ENCODE results near the gene VEGFB. TPM values are rescaled to one million over a fixed set of nuclear protein-coding genes. Genes with fewer than 3 reads are reported as not detected.

The VEGFB gene
- total and polyA plus RNA-seq, 2 of the 4 experiments (the other 2 are of a cell fraction), result 3.0 to 25.1 TPM

DNA sequence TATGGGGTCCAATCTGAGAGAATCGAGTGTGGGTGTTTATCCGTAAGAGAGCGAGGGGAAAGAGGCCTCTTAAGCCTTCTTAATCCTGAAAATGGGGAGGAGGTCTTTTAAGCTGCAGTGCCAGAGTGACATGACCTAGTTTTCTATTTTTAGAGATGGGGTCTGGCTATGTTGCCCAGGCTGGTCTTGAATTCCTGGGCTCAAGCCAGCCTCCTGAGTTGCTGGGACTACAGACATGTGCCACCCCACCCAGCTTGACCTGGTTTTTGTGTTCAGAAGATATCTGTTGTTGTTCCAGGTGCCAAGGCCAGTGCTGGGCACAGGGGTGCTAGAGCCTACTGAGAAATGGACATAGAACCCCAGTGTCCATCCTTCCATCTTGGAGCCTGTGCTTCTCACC, 48.7 kb downstream of the VEGFB start:
- Histone ChIP-seq H3K79me1 (ENCODE audit: low read depth in 1 of 2, low read length in 2 of 2) (peaks cover 15 to 39% of the 10 kb centered on the region in 2 experiments), H2BK15ac (ENCODE audit: low read depth, low read length) (no peak overlapping the region), H2BK5ac (ENCODE audit: low read depth, low read length, poor library complexity, severe bottlenecking) (no peak overlapping the region), H4K20me1 (ENCODE audit: insufficient read depth, low read length) (no peaks in the 10 kb centered on the region), H3K4me2 (ENCODE audit: low read depth, low read length) (peak overlapping the region; percentile 15; the same call in 1 of the 2 replicates), H3K18ac (ENCODE audit: low read depth, low read length) (no peak overlapping the region), H3K9me1 (ENCODE audit: insufficient read depth, low read length) (peaks cover 5% of the 10 kb centered on the region; the same call in 1 of the 2 replicates), H2BK20ac (ENCODE audit: low read depth, low read length) (no peak overlapping the region), H3K9me3 (ENCODE audit: control insufficient read depth, insufficient read depth, low read length) (no peaks in the 10 kb centered on the region), H3K4me1 (ENCODE audit: control insufficient read depth, insufficient read depth, low read length) (peaks cover 8% of the 10 kb centered on the region), H3K4ac (ENCODE audit: low read depth, low read length) (no peak overlapping the region; the same call in 1 of the 2 replicates), H4K91ac (ENCODE audit: insufficient read depth, low read depth, low read length) (no peak overlapping the region), H2AFZ (replicated peaks; ENCODE audit: low read length, poor library complexity) (no peak overlapping the region), H3K4me3 (ENCODE audit: insufficient read depth, low read depth, low read length) (no peak overlapping the region), H2AK5ac (ENCODE audit: low read depth, low read length) (no peak overlapping the region; the same call in 1 of the 2 replicates), H2AK9ac (replicated peaks; ENCODE audit: low read depth, low read length, poor library complexity) (no peak overlapping the region), H3K14ac (replicated peaks; ENCODE audit: low read depth, low read length) (no peak overlapping the region), H4K5ac (ENCODE audit: low read depth, low read length) (no peak overlapping the region), H3K23ac (ENCODE audit: low read depth, low read length) (peak overlapping the region; percentile 51; the same call in 1 of the 2 replicates), H3K36me3 (ENCODE audit: control insufficient read depth, insufficient read depth, low read length) (peaks cover 15% of the 10 kb centered on the region), H3K27ac (ENCODE audit: insufficient read depth, low read length) (no peak overlapping the region), H3K27me3 (ENCODE audit: control insufficient read depth, insufficient read depth, low read length) (no peaks in the 10 kb centered on the region), H4K8ac (ENCODE audit: low read depth in 2 of 2, low read length in 2 of 2) (no peak overlapping the region), H2BK120ac (ENCODE audit: low read depth, low read length) (no peak overlapping the region), H3K9ac (ENCODE audit: low read depth, low read length) (no peak overlapping the region), H3K56ac (ENCODE audit: extremely low read depth, insufficient read depth, low read length) (no peak overlapping the region)
- ChIA-PET CTCF (interaction anchor here (1.2 to 1.6 kb wide), 2 partner anchors 18 to 22 kb away, joined by 3 to 4 read pairs; partner anchors contain the start of gene ESRRA), POLR2A (ENCODE audit: unreplicated experiment) (no interaction called here)
- dilution Hi-C loops (cut with HindIII; ENCODE audit: low sequenced_read_pairs, unreplicated experiment), result no loop called here
- no peak for DNase-seq
- no peak for ATAC-seq (ENCODE audit: low read depth)
- TF ChIP-seq RFX5 (IDR thresholded peaks at IDR 0.05; ENCODE audit: low read depth, low read length) (no peak), RCOR1 (IDR thresholded peaks at IDR 0.05; ENCODE audit: insufficient replicate concordance, low read length) (no peak), FOS (IDR thresholded peaks at IDR 0.05; ENCODE audit: low read depth, low read length) (no peak), RAD21 (IDR thresholded peaks at IDR 0.05; ENCODE audit: low read length) (no peak), MAZ (IDR thresholded peaks at IDR 0.05; ENCODE audit: borderline replicate concordance, low read depth, low read length) (no peak), BHLHE40 (IDR thresholded peaks at IDR 0.05; ENCODE audit: low read depth, low read length) (no peak), CTCF (conservative IDR thresholded peaks at IDR 0.05; ENCODE audit: low read depth, low read length) (no peak), NFE2L2 (IDR thresholded peaks at IDR 0.05; ENCODE audit: low read depth, low read length) (no peak), CEBPB (IDR thresholded peaks at IDR 0.05; ENCODE audit: low read depth, low read length) (no peak), POLR2A (IDR thresholded peaks at IDR 0.05; ENCODE audit: low read depth, low read length) (no peak), SMC3 (IDR thresholded peaks at IDR 0.05; ENCODE audit: low read depth, low read length) (no peak), MAFK (IDR thresholded peaks at IDR 0.05; ENCODE audit: low read depth, low read length) (no peak), MXI1 (IDR thresholded peaks at IDR 0.05; ENCODE audit: borderline replicate concordance, low read depth, low read length) (no peak), USF2 (IDR thresholded peaks at IDR 0.05; ENCODE audit: low read depth, low read length) (no peak), CHD1 (IDR thresholded peaks at IDR 0.05; ENCODE audit: low read depth, low read length) (no peak)
- TF ChIP-seq, protein P1, sequence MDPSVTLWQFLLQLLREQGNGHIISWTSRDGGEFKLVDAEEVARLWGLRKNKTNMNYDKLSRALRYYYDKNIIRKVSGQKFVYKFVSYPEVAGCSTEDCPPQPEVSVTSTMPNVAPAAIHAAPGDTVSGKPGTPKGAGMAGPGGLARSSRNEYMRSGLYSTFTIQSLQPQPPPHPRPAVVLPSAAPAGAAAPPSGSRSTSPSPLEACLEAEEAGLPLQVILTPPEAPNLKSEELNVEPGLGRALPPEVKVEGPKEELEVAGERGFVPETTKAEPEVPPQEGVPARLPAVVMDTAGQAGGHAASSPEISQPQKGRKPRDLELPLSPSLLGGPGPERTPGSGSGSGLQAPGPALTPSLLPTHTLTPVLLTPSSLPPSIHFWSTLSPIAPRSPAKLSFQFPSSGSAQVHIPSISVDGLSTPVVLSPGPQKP (IDR thresholded peaks at IDR 0.05; ENCODE audit: borderline replicate concordance, low read depth, low read length), result no peak
- no TSS peak for BruUV-seq (replicated peaks)
- intact Hi-C loops (cut with micrococcal nuclease), result no loop called here
- no CpG with 5 or more reads among the region's 3 CpGs for WGBS, 2 experiments (ENCODE audit: extremely low coverage in 2 of 2, insufficient read length in 1 of 2)
- in situ Hi-C loops (cut with MboI; ENCODE audit: low sequenced_read_pairs), result no loop called here
